GM18861 (cell line): ENCODE data around the gene DRAM1.

Source experiments
- ATAC-seq: cut with Tn5 transposase; IDR thresholded peaks from one replicate; pipeline ENCODE4 v1.9.1; 2021; ENCODE audit not compliant: unreplicated experiment

The DRAM1 gene

DNA sequence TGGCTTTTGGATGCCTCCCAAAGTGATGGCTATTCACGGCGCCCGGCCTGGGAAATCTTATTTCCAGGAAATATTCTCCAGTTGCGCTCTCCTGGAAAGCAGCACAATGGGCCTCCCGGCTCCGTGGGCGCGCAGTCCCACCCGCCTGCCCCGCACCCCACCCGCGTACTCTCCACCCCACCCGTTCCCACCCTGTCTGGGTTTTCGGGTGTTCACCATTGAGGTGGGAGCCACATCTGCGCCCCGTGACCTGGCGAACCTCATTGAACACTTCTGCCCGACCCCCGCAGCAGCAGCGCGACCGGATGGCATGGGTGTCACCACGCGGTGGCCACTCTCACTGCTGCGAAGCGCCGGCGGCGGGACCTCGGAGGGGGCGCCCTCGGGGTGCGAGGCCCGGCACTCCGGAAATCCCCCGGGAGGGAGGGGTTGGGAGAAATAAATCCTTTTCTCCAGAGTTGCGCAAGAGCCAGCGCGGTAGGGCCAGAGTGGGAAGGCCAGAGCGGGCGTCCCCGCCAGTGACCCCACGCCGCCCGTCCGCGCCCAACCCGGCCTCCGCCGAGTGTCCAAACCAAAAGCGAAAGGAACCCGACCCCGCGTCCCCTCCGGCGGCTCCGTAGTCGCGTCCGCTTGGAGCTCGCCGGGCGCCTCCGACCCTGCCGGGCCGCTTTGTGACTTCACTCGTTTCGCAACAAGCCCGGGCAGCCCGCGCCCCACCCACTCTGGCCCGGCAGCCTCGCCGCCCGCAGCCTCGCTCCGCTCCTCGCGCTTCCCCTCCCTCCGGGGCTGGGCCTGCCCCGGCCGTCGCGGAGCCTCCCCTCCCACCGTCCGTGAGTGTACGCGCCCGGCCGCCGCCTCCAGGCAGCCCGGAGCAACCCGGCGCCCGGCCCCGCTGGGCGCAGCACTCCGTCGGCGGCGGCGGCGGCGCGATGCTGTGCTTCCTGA is at the start of gene DRAM1:
TSS of gene DRAM1 (plus strand) at position 720 of the 945 bp plus-strand sequence. CDS start at position 930, 210 bp downstream.
- ATAC-seq: peak; percentile 70

GRCh38 chr12:101828463-101829196 is 48.8 kb upstream of the DRAM1 start:
- ATAC-seq: no peak

GRCh38 chr12:101829639-101830366 is 47.6 kb upstream of the DRAM1 start:
- ATAC-seq: no peak

GRCh38 chr12:101830367-101831325 is 46.7 kb upstream of the DRAM1 start, which contains the start of gene GNPTAB:
Gene GNPTAB, minus strand, starts transcription at chr12:101830959. Its CDS starts 284 bp downstream, at chr12:101830675.
- ATAC-seq: peak; percentile 91

GRCh38 chr12:101832030-101832429 is 45.4 kb upstream of the DRAM1 start:
- ATAC-seq: no peak

- ATAC-seq: peak; percentile 67
Observed at GRCh38 chr12:101838628-101839323, 38.6 kb upstream of the DRAM1 start.

- ATAC-seq: no peak
Observed at GRCh38 chr12:101839324-101840283, 37.8 kb upstream of the DRAM1 start.

- ATAC-seq: no peak
Observed at GRCh38 chr12:101841069-101841468, 36.3 kb upstream of the DRAM1 start.

GRCh38 chr12:101845137-101845711 is 32.2 kb upstream of the DRAM1 start:
- no peak for ATAC-seq

DNA sequence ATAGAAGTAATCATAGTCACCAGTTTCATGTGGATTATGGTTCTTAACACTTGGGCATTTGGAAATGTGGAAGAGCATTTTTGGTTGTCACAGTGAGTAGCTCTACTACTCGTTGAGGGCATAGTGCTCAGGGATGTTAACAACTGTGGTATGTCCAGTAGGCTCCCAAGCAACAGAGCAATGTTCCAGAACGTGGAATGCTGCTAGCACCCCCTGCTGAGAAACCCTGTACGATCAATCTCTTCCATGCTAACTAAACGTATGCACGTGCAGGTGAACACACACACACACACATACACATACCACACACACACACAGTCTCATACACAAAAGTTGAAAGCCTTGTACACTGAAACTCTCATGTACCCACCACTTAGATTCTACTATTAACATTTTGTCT is 30.1 kb upstream of the DRAM1 start:
- ATAC-seq: no peak

DNA sequence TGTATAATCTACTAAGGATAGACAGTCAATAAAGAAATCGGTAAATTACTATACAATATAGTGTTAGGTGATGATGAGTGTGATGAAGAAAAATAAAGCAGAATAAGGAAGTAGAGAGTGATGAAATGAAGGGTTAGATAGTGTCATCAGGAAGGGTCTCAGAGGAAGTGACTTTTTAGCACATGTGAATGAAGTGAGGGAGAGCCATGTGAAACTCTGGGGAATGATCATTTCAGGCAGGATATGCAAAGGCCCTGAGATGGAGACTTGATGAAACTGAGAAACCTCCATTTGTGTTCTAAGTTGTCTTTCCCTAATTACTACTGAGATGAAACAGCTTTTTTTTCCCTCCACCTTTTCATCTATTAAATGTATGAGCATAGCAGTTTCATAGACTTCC is 27.2 kb upstream of the DRAM1 start:
- ATAC-seq: no peak

DNA sequence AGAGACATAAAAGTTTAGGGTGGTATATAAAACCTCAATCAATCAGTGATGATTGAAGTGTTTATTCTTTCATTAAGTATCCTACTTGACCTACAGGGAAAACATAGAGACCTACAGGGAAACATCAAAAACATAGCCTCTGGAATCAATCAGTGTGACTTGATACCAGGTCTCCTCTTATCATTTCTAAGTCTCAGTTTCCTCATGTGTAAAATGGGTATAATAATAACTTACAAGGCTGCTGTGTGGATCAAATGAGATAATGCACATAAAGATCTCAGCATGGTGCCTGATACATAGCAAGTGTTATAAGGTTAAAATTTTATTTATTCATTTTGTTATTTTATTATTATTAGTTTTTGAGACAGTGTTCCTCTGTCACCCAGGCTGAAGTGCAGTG is 24.4 kb upstream of the DRAM1 start:
- ATAC-seq: no peak

DNA sequence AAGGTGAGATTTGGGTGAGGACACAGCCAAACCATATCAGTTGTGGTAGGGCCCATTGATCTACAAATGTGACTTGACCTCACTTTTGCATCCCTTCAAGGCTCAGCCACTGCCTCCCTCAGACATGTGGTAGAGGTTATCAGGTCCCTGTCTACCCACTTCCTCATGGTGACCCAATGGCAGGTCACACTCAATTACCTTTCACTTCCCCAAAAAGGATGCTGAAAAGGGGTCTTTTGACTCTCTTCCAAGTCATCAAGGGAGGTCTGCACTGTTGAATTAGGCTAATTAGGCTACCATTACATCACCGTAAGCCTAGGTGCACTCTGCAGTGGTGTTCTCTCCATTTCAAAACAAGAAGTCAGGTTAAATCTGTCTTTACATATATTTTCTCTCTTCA is 22.6 kb upstream of the DRAM1 start:
- peak; percentile 37 for ATAC-seq

DNA sequence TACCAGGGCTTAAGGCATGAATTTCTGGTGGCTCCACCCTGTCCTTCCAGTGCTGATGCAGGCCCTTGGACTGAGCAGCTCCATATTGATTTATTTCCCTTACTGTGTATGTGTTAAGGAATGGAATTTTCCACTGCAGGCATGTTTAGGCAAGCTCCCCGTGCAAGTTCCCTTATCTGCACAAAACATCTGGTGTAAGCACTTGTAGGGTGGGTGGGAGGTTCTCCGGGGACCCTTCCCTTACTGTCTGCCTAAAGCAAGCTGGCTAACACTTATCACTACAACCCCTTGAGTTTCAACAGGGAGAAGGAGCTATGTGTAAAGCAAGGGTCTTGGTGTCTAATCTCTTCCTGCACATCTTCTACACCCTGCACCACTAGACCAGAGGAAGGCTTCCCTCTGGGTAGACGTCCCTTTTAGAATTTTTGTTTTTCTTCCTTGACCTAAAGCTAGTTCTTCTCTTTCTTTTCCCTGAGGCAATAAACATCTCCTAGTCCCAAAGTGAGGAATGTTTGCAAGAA is 22.0 kb upstream of the DRAM1 start:
- ATAC-seq: no peak

- no peak for ATAC-seq
Observed at GRCh38 chr12:101855976-101856375, 21.4 kb upstream of the DRAM1 start.

- ATAC-seq: peak; percentile 0
Observed at GRCh38 chr12:101856614-101857013, 20.8 kb upstream of the DRAM1 start.

DNA sequence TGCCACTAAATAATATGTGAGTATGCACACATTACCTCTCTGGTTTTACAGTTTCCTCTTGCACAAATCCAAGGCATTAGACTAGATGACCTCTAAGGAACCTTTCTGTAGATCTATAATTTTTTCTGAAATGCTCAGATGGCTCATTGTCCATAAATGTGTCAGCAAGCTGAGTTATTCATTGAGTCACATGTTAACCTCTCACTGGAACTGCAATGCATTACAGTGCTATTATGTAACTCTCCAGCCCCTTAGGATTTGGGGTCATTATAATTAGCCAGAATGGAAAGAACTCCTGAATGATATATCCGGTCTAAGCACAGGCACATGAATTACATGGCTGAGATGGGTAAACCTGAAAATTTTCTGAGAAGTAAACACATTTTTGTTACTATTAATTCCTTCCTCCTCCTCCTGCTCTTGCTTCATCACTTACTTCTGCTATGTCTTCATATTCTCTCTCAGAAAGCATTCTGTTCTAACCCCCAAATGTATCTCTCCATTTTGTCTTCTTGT is 20.3 kb upstream of the DRAM1 start:
- peak; percentile 52 for ATAC-seq
